PFSK-1 (cell line): ENCODE measurements around the gene UROS.

Experiments
- FOXP2 ChIP-seq: optimal IDR thresholded peaks from 2 replicates; pipeline ENCODE3; 2011; ENCODE audit warnings: borderline replicate concordance, control low read depth, inconsistent platforms; ENCODE audit not compliant: insufficient read depth; ENCODE audit errors: extremely low read length, extremely low read depth
- POLR2AphosphoS5 ChIP-seq: IDR thresholded peaks from 2 replicates; pipeline ENCODE4 v1.6.1; 2012; ENCODE audit warnings: low read depth, mild to moderate bottlenecking, control low read depth, low read length, moderate library complexity
- SIN3A ChIP-seq: IDR thresholded peaks from 2 replicates; pipeline ENCODE4 v1.6.1; 2012; ENCODE audit warnings: mild to moderate bottlenecking, low read length, moderate library complexity, borderline replicate concordance; ENCODE audit not compliant: insufficient read depth
- TAF1 ChIP-seq: IDR thresholded peaks from 2 replicates; pipeline ENCODE4 v1.6.1; 2012; ENCODE audit warnings: low read length, control low read depth, borderline replicate concordance; ENCODE audit not compliant: insufficient read depth
- TF ChIP-seq, protein P1 (sequence below), 2 experiments: IDR thresholded peaks; 2 replicates each; pipeline versions ENCODE4 v1.6.1 to v1.8.0; 2011 to 2012; ENCODE audit warnings: low read depth in 2 of 2, low read length in 2 of 2, control low read depth in 1 of 2, inconsistent platforms in 1 of 2, mild to moderate bottlenecking in 1 of 2, moderate library complexity in 1 of 2; ENCODE audit not compliant: insufficient read depth in 1 of 2

The UROS gene

GRCh38 chr10:125859128-125859817, 36.2 kb upstream of the UROS start:
- TF ChIP-seq, protein P1, sequence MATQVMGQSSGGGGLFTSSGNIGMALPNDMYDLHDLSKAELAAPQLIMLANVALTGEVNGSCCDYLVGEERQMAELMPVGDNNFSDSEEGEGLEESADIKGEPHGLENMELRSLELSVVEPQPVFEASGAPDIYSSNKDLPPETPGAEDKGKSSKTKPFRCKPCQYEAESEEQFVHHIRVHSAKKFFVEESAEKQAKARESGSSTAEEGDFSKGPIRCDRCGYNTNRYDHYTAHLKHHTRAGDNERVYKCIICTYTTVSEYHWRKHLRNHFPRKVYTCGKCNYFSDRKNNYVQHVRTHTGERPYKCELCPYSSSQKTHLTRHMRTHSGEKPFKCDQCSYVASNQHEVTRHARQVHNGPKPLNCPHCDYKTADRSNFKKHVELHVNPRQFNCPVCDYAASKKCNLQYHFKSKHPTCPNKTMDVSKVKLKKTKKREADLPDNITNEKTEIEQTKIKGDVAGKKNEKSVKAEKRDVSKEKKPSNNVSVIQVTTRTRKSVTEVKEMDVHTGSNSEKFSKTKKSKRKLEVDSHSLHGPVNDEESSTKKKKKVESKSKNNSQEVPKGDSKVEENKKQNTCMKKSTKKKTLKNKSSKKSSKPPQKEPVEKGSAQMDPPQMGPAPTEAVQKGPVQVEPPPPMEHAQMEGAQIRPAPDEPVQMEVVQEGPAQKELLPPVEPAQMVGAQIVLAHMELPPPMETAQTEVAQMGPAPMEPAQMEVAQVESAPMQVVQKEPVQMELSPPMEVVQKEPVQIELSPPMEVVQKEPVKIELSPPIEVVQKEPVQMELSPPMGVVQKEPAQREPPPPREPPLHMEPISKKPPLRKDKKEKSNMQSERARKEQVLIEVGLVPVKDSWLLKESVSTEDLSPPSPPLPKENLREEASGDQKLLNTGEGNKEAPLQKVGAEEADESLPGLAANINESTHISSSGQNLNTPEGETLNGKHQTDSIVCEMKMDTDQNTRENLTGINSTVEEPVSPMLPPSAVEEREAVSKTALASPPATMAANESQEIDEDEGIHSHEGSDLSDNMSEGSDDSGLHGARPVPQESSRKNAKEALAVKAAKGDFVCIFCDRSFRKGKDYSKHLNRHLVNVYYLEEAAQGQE (IDR thresholded peaks at IDR 0.05; ENCODE audit: insufficient read depth in 1 of 2, low read depth in 2 of 2, low read length in 2 of 2) = no peak
- TF ChIP-seq SIN3A (no peak), POLR2AphosphoS5 (no peak), TAF1 (no peak)

- TF ChIP-seq, protein P1 (IDR thresholded peaks at IDR 0.05; ENCODE audit: insufficient read depth in 1 of 2, low read depth in 2 of 2, low read length in 2 of 2) = no peak
- TF ChIP-seq SIN3A (no peak), FOXP2 (no peak), TAF1 (no peak), POLR2AphosphoS5 (no peak)
These were observed 34.2 kb upstream of the UROS start for GRCh38 chr10:125857185-125857760.

DNA sequence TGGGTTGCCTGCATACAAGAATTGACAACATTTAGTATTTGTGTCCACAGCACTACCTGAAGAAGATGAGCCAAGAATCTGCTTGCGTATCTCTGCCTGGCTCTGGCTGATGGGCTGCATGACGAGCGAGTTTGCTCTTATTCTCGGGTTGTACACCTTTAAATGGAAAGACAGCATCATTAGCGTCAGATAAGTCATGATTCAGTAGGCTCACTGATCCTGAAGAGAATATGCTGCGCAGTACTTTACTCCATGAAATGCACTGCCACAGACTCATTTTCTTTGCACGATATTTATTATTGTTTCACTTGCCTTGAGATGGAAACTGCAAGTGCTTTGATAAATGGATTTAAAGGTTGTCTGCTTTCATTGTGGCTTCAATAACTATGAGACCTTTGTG, 29.4 kb upstream of the UROS start:
- TF ChIP-seq SIN3A (no peak), FOXP2 (no peak), POLR2AphosphoS5 (no peak)

- no peak for TF ChIP-seq FOXP2
- no peak for TF ChIP-seq POLR2AphosphoS5
- TF ChIP-seq SIN3A = no peak
- TF ChIP-seq, protein P1 (IDR thresholded peaks at IDR 0.05; ENCODE audit: insufficient read depth in 1 of 2, low read depth in 2 of 2, low read length in 2 of 2) = no peak
- no peak for TF ChIP-seq TAF1
These were observed 28.0 kb upstream of the UROS start for GRCh38 chr10:125850766-125851731.

DNA sequence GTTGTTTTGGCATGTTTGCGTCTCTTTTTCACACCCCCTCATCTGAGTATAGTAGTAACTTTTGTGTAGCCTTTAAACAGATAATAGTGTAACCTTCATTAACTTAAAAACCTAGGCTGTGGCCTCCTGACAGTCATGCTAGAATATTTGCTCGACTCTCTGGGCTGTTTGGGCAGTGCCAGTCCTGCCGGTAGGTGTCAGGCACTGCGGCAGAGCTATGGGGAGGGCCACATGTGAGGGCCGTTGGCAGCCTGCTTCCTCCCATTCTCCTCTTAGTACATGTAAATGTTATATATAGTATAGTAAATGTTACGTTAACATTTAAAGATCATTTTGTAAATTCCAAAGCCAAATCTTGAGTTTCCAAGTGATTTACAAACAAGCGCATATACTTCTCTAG, 26.4 kb upstream of the UROS start:
- TF ChIP-seq, protein P1 (IDR thresholded peaks at IDR 0.05; ENCODE audit: insufficient read depth in 1 of 2, low read depth in 2 of 2, low read length in 2 of 2) = no peak
- TF ChIP-seq SIN3A (no peak), FOXP2 (no peak), TAF1 (no peak), POLR2AphosphoS5 (no peak)
